ENCODE measurements around the gene ITGA1. TPM values are rescaled to one million over a fixed set of nuclear protein-coding genes. Genes with fewer than 3 reads are reported as not detected.

The ITGA1 gene
- total RNA-seq, 1 donor from 2014 or later, result 0.59 TPM

- Mint-ChIP-seq H3K4me1 (ENCODE audit: low read depth) (no peaks in the 10 kb centered on the region), H3K27ac (no peak overlapping the region), H3K4me3 (ENCODE audit: low read depth) (no peak overlapping the region), H3K36me3 (ENCODE audit: low read depth) (no peaks in the 10 kb centered on the region), H3K27me3 (ENCODE audit: low read depth) (peaks cover 10% of the 10 kb centered on the region), H3K9me3 (no peaks in the 10 kb centered on the region)
- intact Hi-C loops (cut with micrococcal nuclease), result no loop called here
- no peak for DNase-seq (ENCODE audit: low spot score)
These were observed 99.3 kb downstream of the ITGA1 start for GRCh38 chr5:52887066-52887465.

- H3K27me3 Mint-ChIP-seq (ENCODE audit: low read depth), result peaks cover 7% of the 10 kb centered on the region
- no peaks in the 10 kb centered on the region for H3K9me3 Mint-ChIP-seq
- no peak for DNase-seq (ENCODE audit: low spot score)
- H3K4me3 Mint-ChIP-seq (ENCODE audit: low read depth), result no peak overlapping the region
- H3K27ac Mint-ChIP-seq, result no peak overlapping the region
- no peaks in the 10 kb centered on the region for H3K36me3 Mint-ChIP-seq (ENCODE audit: low read depth)
- intact Hi-C loops (cut with micrococcal nuclease), result no loop called here
- H3K4me1 Mint-ChIP-seq (ENCODE audit: low read depth), result no peaks in the 10 kb centered on the region
These were observed 100.6 kb downstream of the ITGA1 start for GRCh38 chr5:52888363-52888762.

GRCh38 chr5:52892242-52892878 lies 104.6 kb downstream of the ITGA1 start:
- no peak for DNase-seq (ENCODE audit: low spot score)
- no peak overlapping the region for H3K27ac Mint-ChIP-seq
- H3K4me1 Mint-ChIP-seq (ENCODE audit: low read depth), result no peaks in the 10 kb centered on the region
- no peaks in the 10 kb centered on the region for H3K9me3 Mint-ChIP-seq
- intact Hi-C loops (cut with micrococcal nuclease), result no loop called here
- peaks cover 20% of the 10 kb centered on the region for H3K27me3 Mint-ChIP-seq (ENCODE audit: low read depth)
- H3K4me3 Mint-ChIP-seq (ENCODE audit: low read depth), result no peak overlapping the region
- H3K36me3 Mint-ChIP-seq (ENCODE audit: low read depth), result no peaks in the 10 kb centered on the region

- intact Hi-C loops (cut with micrococcal nuclease), result no loop called here
- no peak overlapping the region for H3K27ac Mint-ChIP-seq
- no peaks in the 10 kb centered on the region for H3K36me3 Mint-ChIP-seq (ENCODE audit: low read depth)
- no peaks in the 10 kb centered on the region for H3K9me3 Mint-ChIP-seq
- no peak for DNase-seq (ENCODE audit: low spot score)
- no peaks in the 10 kb centered on the region for H3K4me1 Mint-ChIP-seq (ENCODE audit: low read depth)
- peaks cover 20% of the 10 kb centered on the region for H3K27me3 Mint-ChIP-seq (ENCODE audit: low read depth)
- H3K4me3 Mint-ChIP-seq (ENCODE audit: low read depth), result no peak overlapping the region
These were observed 105.4 kb downstream of the ITGA1 start for GRCh38 chr5:52893105-52893504.

- no peak overlapping the region for H3K4me3 Mint-ChIP-seq (ENCODE audit: low read depth)
- H3K9me3 Mint-ChIP-seq, result no peaks in the 10 kb centered on the region
- H3K36me3 Mint-ChIP-seq (ENCODE audit: low read depth), result no peaks in the 10 kb centered on the region
- intact Hi-C loops (cut with micrococcal nuclease), result no loop called here
- peaks cover 20% of the 10 kb centered on the region for H3K27me3 Mint-ChIP-seq (ENCODE audit: low read depth)
- DNase-seq (ENCODE audit: low spot score), result no peak
- H3K27ac Mint-ChIP-seq, result no peak overlapping the region
- no peaks in the 10 kb centered on the region for H3K4me1 Mint-ChIP-seq (ENCODE audit: low read depth)
These were observed 106.1 kb downstream of the ITGA1 start for GRCh38 chr5:52893863-52894262.

- Mint-ChIP-seq H3K4me1 (ENCODE audit: low read depth) (no peaks in the 10 kb centered on the region), H3K36me3 (ENCODE audit: low read depth) (no peaks in the 10 kb centered on the region), H3K9me3 (no peaks in the 10 kb centered on the region), H3K27ac (no peak overlapping the region), H3K4me3 (ENCODE audit: low read depth) (no peak overlapping the region), H3K27me3 (ENCODE audit: low read depth) (peaks cover 20% of the 10 kb centered on the region)
- DNase-seq (ENCODE audit: low spot score), result no peak
- intact Hi-C loops (cut with micrococcal nuclease), result no loop called here
These were observed 106.7 kb downstream of the ITGA1 start for GRCh38 chr5:52894451-52894850.

GRCh38 chr5:52895075-52895474 lies 107.4 kb downstream of the ITGA1 start:
- DNase-seq (ENCODE audit: low spot score), result no peak
- Mint-ChIP-seq H3K27me3 (ENCODE audit: low read depth) (peaks cover 20% of the 10 kb centered on the region), H3K27ac (no peak overlapping the region), H3K36me3 (ENCODE audit: low read depth) (no peaks in the 10 kb centered on the region), H3K4me1 (ENCODE audit: low read depth) (no peaks in the 10 kb centered on the region), H3K9me3 (no peaks in the 10 kb centered on the region), H3K4me3 (ENCODE audit: low read depth) (no peak overlapping the region)
- intact Hi-C loops (cut with micrococcal nuclease), result no loop called here

- H3K36me3 Mint-ChIP-seq (ENCODE audit: low read depth), result no peaks in the 10 kb centered on the region
- intact Hi-C loops (cut with micrococcal nuclease), result no loop called here
- H3K4me3 Mint-ChIP-seq (ENCODE audit: low read depth), result no peak overlapping the region
These were observed 108.1 kb downstream of the ITGA1 start for GRCh38 chr5:52895572-52896413.

GRCh38 chr5:52896534-52897237 lies 109.0 kb downstream of the ITGA1 start:
- H3K9me3 Mint-ChIP-seq, result peaks cover 5% of the 10 kb centered on the region
- H3K4me1 Mint-ChIP-seq (ENCODE audit: low read depth), result no peaks in the 10 kb centered on the region
- intact Hi-C loops (cut with micrococcal nuclease), result no loop called here
- DNase-seq (ENCODE audit: low spot score), result no peak
- H3K27ac Mint-ChIP-seq, result no peak overlapping the region
- H3K36me3 Mint-ChIP-seq (ENCODE audit: low read depth), result no peaks in the 10 kb centered on the region
- no peak overlapping the region for H3K4me3 Mint-ChIP-seq (ENCODE audit: low read depth)
- H3K27me3 Mint-ChIP-seq (ENCODE audit: low read depth), result peaks cover 20% of the 10 kb centered on the region

More at GRCh38 chr5:52895572-52896413, 108.1 kb downstream of the ITGA1 start:
- Mint-ChIP-seq H3K27ac (no peak overlapping the region), H3K4me1 (ENCODE audit: low read depth) (no peaks in the 10 kb centered on the region), H3K27me3 (ENCODE audit: low read depth) (peaks cover 19% of the 10 kb centered on the region), H3K9me3 (peaks cover under 1% of the 10 kb centered on the region)
- DNase-seq (ENCODE audit: low spot score), result no peak

- no peaks in the 10 kb centered on the region for H3K4me1 Mint-ChIP-seq (ENCODE audit: low read depth)
- DNase-seq (ENCODE audit: low spot score), result no peak
- peaks cover 5% of the 10 kb centered on the region for H3K9me3 Mint-ChIP-seq
- no peak overlapping the region for H3K27ac Mint-ChIP-seq
- intact Hi-C loops (cut with micrococcal nuclease), result no loop called here
- H3K4me3 Mint-ChIP-seq (ENCODE audit: low read depth), result no peak overlapping the region
- peaks cover 20% of the 10 kb centered on the region for H3K27me3 Mint-ChIP-seq (ENCODE audit: low read depth)
- no peaks in the 10 kb centered on the region for H3K36me3 Mint-ChIP-seq (ENCODE audit: low read depth)
These were observed 109.5 kb downstream of the ITGA1 start for GRCh38 chr5:52897238-52897614.

GRCh38 chr5:52898961-52899680 lies 111.4 kb downstream of the ITGA1 start:
- H3K9me3 Mint-ChIP-seq, result peaks cover 5% of the 10 kb centered on the region
- H3K36me3 Mint-ChIP-seq (ENCODE audit: low read depth), result no peaks in the 10 kb centered on the region
- no peaks in the 10 kb centered on the region for H3K4me1 Mint-ChIP-seq (ENCODE audit: low read depth)
- peaks cover 16% of the 10 kb centered on the region for H3K27me3 Mint-ChIP-seq (ENCODE audit: low read depth)
- no peak overlapping the region for H3K27ac Mint-ChIP-seq
- intact Hi-C loops (cut with micrococcal nuclease), result no loop called here
- H3K4me3 Mint-ChIP-seq (ENCODE audit: low read depth), result no peak overlapping the region
- DNase-seq (ENCODE audit: low spot score), result no peak

GRCh38 chr5:52903142-52903541 lies 115.4 kb downstream of the ITGA1 start:
- H3K36me3 Mint-ChIP-seq (ENCODE audit: low read depth), result no peaks in the 10 kb centered on the region
- H3K4me1 Mint-ChIP-seq (ENCODE audit: low read depth), result no peaks in the 10 kb centered on the region
- peaks cover 9% of the 10 kb centered on the region for H3K27me3 Mint-ChIP-seq (ENCODE audit: low read depth)
- no peak overlapping the region for H3K27ac Mint-ChIP-seq
- no peak overlapping the region for H3K4me3 Mint-ChIP-seq (ENCODE audit: low read depth)
- intact Hi-C loops (cut with micrococcal nuclease), result no loop called here
- DNase-seq (ENCODE audit: low spot score), result no peak
- H3K9me3 Mint-ChIP-seq, result peaks cover 5% of the 10 kb centered on the region

Measured in activated T-helper 2 cell treated with anti-CD3 and anti-CD28 coated beads, Interferon-gamma antibody, Interleukin-2, Interleukin-4, amounts not matched to agents 10 μg/mL and 5 μg/mL and 100 μg/mL, durations not matched to agents 14 hours and 24 hours and 36 hours (primary cell).